Mesenchymal stem cell (in vitro differentiated cells and primary cell): ENCODE measurements around the gene SORL1.

Experiments used
- DNase-seq: peaks from one replicate; pipeline ENCODE4 v3.0.0-alpha.2; 2013
- H2AFZ ChIP-seq: one replicate; pipeline ENCODE4 v1.6.1; 2013; ENCODE audit warnings: low read depth, mild to moderate bottlenecking, control low read depth, inconsistent platforms, low read length, moderate library complexity
- H2AK5ac ChIP-seq: 2 replicates; pipeline ENCODE4 v1.6.1; 2013; ENCODE audit warnings: low read length, moderate library complexity, mild to moderate bottlenecking, inconsistent platforms; ENCODE audit not compliant: severe bottlenecking
- H2BK120ac ChIP-seq: one replicate; pipeline ENCODE4 v1.6.1; 2013; ENCODE audit warnings: low read depth, mild to moderate bottlenecking, inconsistent platforms, low read length, moderate library complexity
- H2BK12ac ChIP-seq, 2 experiments: one replicate each; pipeline ENCODE4 v1.6.1; 2013; ENCODE audit warnings: inconsistent platforms in 2 of 2, low read length in 2 of 2, mild to moderate bottlenecking in 2 of 2, moderate library complexity in 2 of 2, control low read depth in 1 of 2
- H2BK15ac ChIP-seq: one replicate; pipeline ENCODE4 v1.6.1; 2013; ENCODE audit warnings: mild to moderate bottlenecking, low read depth, inconsistent platforms; ENCODE audit not compliant: poor library complexity, severe bottlenecking
- H2BK5ac ChIP-seq: 2 replicates; pipeline ENCODE4 v1.6.1; 2013; ENCODE audit warnings: low read depth, mild to moderate bottlenecking, low read length, control low read depth, inconsistent platforms; ENCODE audit not compliant: poor library complexity, severe bottlenecking
- H3K14ac ChIP-seq, 2 experiments: one replicate each; pipeline ENCODE4 v1.6.1; 2013; ENCODE audit warnings: inconsistent platforms in 2 of 2, low read length in 2 of 2, control low read depth in 1 of 2, mild to moderate bottlenecking in 1 of 2, moderate library complexity in 1 of 2
- H3K18ac ChIP-seq, 2 experiments: one replicate each; pipeline ENCODE4 v1.6.1; 2013; ENCODE audit warnings: inconsistent platforms in 2 of 2, low read length in 2 of 2, control low read depth in 1 of 2, low read depth in 1 of 2, mild to moderate bottlenecking in 1 of 2
- H3K23ac ChIP-seq, 2 experiments: one replicate each; pipeline ENCODE4 v1.6.1; 2013; ENCODE audit warnings: inconsistent platforms in 2 of 2, low read length in 2 of 2, mild to moderate bottlenecking in 2 of 2, moderate library complexity in 2 of 2, control low read depth in 1 of 2
- H3K27ac ChIP-seq: 2 replicates; pipeline ENCODE4 v1.5.1; 2013; ENCODE audit warnings: mild to moderate bottlenecking, moderate library complexity, low read length, control low read depth, inconsistent platforms; ENCODE audit not compliant: poor library complexity, severe bottlenecking
- H3K27me3 ChIP-seq, 2 experiments: 2 replicates each; pipeline versions ENCODE4 v1.6.1 to v1.7.0; 2013; ENCODE audit warnings: low read length in 2 of 2, mild to moderate bottlenecking in 2 of 2, moderate library complexity in 2 of 2, control low read depth in 1 of 2, inconsistent platforms in 1 of 2; ENCODE audit not compliant: control insufficient read depth in 1 of 2, insufficient read depth in 1 of 2
- H3K36me3 ChIP-seq, 2 experiments: 2 replicates each; pipeline versions ENCODE4 v1.6.1 to v1.7.0; 2013; ENCODE audit warnings: low read length in 2 of 2, control low read depth in 1 of 2, inconsistent platforms in 1 of 2, low read depth in 1 of 2, mild to moderate bottlenecking in 1 of 2; ENCODE audit not compliant: insufficient read depth in 2 of 2, control insufficient read depth in 1 of 2
- H3K4ac ChIP-seq, 2 experiments: one replicate each; pipeline ENCODE4 v1.6.1; 2013; ENCODE audit warnings: inconsistent platforms in 2 of 2, low read length in 2 of 2, mild to moderate bottlenecking in 2 of 2, moderate library complexity in 2 of 2, control low read depth in 1 of 2, low read depth in 1 of 2
- H3K4me1 ChIP-seq: 2 replicates; pipeline ENCODE4 v1.6.1; 2013; ENCODE audit warnings: low read depth, low read length, control low read depth; ENCODE audit not compliant: control insufficient read depth, insufficient read depth
- H3K4me2 ChIP-seq: 2 replicates; pipeline ENCODE4 v1.6.1; 2013; ENCODE audit warnings: low read length, mild to moderate bottlenecking, inconsistent platforms; ENCODE audit not compliant: poor library complexity, severe bottlenecking
- H3K4me3 ChIP-seq, 2 experiments: 2 replicates each; pipeline versions ENCODE4 v1.5.1 to v1.7.0; 2013; ENCODE audit warnings: low read length in 2 of 2, mild to moderate bottlenecking in 2 of 2, control low read depth in 1 of 2, low read depth in 1 of 2; ENCODE audit not compliant: insufficient read depth in 1 of 2
- H3K79me1 ChIP-seq: replicated peaks from 2 replicates; pipeline ENCODE4 v1.6.1; 2013; ENCODE audit warnings: mild to moderate bottlenecking, control low read depth, low read length, inconsistent platforms; ENCODE audit not compliant: poor library complexity, severe bottlenecking
- H3K9ac ChIP-seq: 2 replicates; pipeline ENCODE4 v1.7.0; 2013; ENCODE audit warnings: mild to moderate bottlenecking, low read length, moderate library complexity
- H3K9me3 ChIP-seq: 2 replicates; pipeline ENCODE4 v1.7.0; 2013; ENCODE audit warnings: mild to moderate bottlenecking, low read length; ENCODE audit not compliant: control insufficient read depth
- H4K8ac ChIP-seq: one replicate; pipeline ENCODE4 v1.6.1; 2013; ENCODE audit warnings: inconsistent platforms, mild to moderate bottlenecking, low read length, moderate library complexity
- H4K91ac ChIP-seq: one replicate; pipeline ENCODE4 v1.6.1; 2013; ENCODE audit warnings: mild to moderate bottlenecking, low read length, inconsistent platforms
- WGBS: methylation state at CpG from one replicate; pipeline ENCODE4 v1.1.7; 2013; ENCODE audit warnings: mixed read lengths; 5-methylcytosine and 5-hydroxymethylcytosine counted together

The SORL1 gene

GRCh38 chr11:121446752-121447156 lies 5.4 kb upstream of the SORL1 start:
- H2BK5ac ChIP-seq = no peak overlapping the region

GRCh38 chr11:121448011-121448410 lies 4.1 kb upstream of the SORL1 start:
- no peak overlapping the region for H4K91ac ChIP-seq
- no peak overlapping the region for H2BK120ac ChIP-seq
- no peak overlapping the region for H4K8ac ChIP-seq
- H2AK5ac ChIP-seq = no peak overlapping the region
- peaks cover 11% of the 10 kb centered on the region for H3K4me1 ChIP-seq
- no peak overlapping the region for H2BK5ac ChIP-seq
- no peak overlapping the region for H3K27ac ChIP-seq
- no peak overlapping the region for H2BK15ac ChIP-seq
- WGBS = 97% methylated on average over 2 of the region's 4 CpGs
- H3K36me3 ChIP-seq = no peaks in the 10 kb centered on the region
- DNase-seq = no peak
- peaks cover 26 to 58% of the 10 kb centered on the region in 2 experiments for H3K27me3 ChIP-seq
- H3K4me2 ChIP-seq = no peak overlapping the region
- no peak overlapping the region for H3K4ac ChIP-seq
- H3K14ac ChIP-seq = no peak overlapping the region
- no peaks in the 10 kb centered on the region for H3K79me1 ChIP-seq
- no peaks in the 10 kb centered on the region for H3K9me3 ChIP-seq
- no peak overlapping the region for H3K4me3 ChIP-seq
- no peak overlapping the region for H3K9ac ChIP-seq
- no peak overlapping the region for H2AFZ ChIP-seq
- H3K18ac ChIP-seq = no peak overlapping the region
- H3K23ac ChIP-seq = no peak overlapping the region
- no peak overlapping the region for H2BK12ac ChIP-seq

More at GRCh38 chr11:121446752-121447156, 5.4 kb upstream of the SORL1 start:
- H2BK12ac ChIP-seq = no peak overlapping the region
- no peak overlapping the region for H4K91ac ChIP-seq
- H3K27me3 ChIP-seq = peaks cover 18 to 55% of the 10 kb centered on the region in 2 experiments
- 46% methylated on average over 4 of the region's 4 CpGs for WGBS
- no peak overlapping the region for H3K4me3 ChIP-seq
- no peak overlapping the region for H3K4me2 ChIP-seq
- H3K4ac ChIP-seq = no peak overlapping the region
- H3K4me1 ChIP-seq = peaks cover 2% of the 10 kb centered on the region
- no peaks in the 10 kb centered on the region for H3K79me1 ChIP-seq
- H3K27ac ChIP-seq = no peak overlapping the region
- no peak overlapping the region for H3K23ac ChIP-seq
- H3K18ac ChIP-seq = no peak overlapping the region
- H3K36me3 ChIP-seq = no peaks in the 10 kb centered on the region
- no peak overlapping the region for H2BK120ac ChIP-seq
- DNase-seq = peak; percentile 10
- no peak overlapping the region for H2AK5ac ChIP-seq
- H2AFZ ChIP-seq = no peak overlapping the region
- no peak overlapping the region for H3K14ac ChIP-seq
- no peaks in the 10 kb centered on the region for H3K9me3 ChIP-seq
- H3K9ac ChIP-seq = no peak overlapping the region
- no peak overlapping the region for H4K8ac ChIP-seq
- H2BK15ac ChIP-seq = no peak overlapping the region

- Histone ChIP-seq H3K4me3 (no peak overlapping the region), H3K36me3 (no peaks in the 10 kb centered on the region), H2AK5ac (no peak overlapping the region), H2AFZ (no peak overlapping the region), H3K9ac (no peak overlapping the region), H3K14ac (no peak overlapping the region), H3K9me3 (no peaks in the 10 kb centered on the region), H3K27ac (no peak overlapping the region), H3K4ac (no peak overlapping the region), H3K18ac (no peak overlapping the region), H2BK15ac (no peak overlapping the region), H3K23ac (no peak overlapping the region), H4K8ac (no peak overlapping the region), H3K4me2 (no peak overlapping the region), H3K27me3 (peaks cover 31 to 58% of the 10 kb centered on the region in 2 experiments), H2BK5ac (no peak overlapping the region), H2BK12ac (no peak overlapping the region), H4K91ac (no peak overlapping the region), H3K79me1 (no peaks in the 10 kb centered on the region), H2BK120ac (no peak overlapping the region), H3K4me1 (peaks cover 11% of the 10 kb centered on the region)
- no peak for DNase-seq
- 75% methylated on average over 3 of the region's 3 CpGs for WGBS
Measured at GRCh38 chr11:121448431-121448941, 3.6 kb upstream of the SORL1 start.

GRCh38 chr11:121449123-121449522 lies 3.0 kb upstream of the SORL1 start:
- H2AFZ ChIP-seq = no peak overlapping the region
- H3K79me1 ChIP-seq = no peaks in the 10 kb centered on the region
- no peak overlapping the region for H3K18ac ChIP-seq
- H3K4ac ChIP-seq = no peak overlapping the region
- H3K4me1 ChIP-seq = peaks cover 11% of the 10 kb centered on the region
- peaks cover 37 to 58% of the 10 kb centered on the region in 2 experiments for H3K27me3 ChIP-seq
- no peak overlapping the region for H2AK5ac ChIP-seq
- H2BK15ac ChIP-seq = no peak overlapping the region
- no peak overlapping the region for H4K8ac ChIP-seq
- no peak overlapping the region for H3K23ac ChIP-seq
- no peak overlapping the region for H3K4me3 ChIP-seq
- H3K36me3 ChIP-seq = no peaks in the 10 kb centered on the region
- no peak overlapping the region for H4K91ac ChIP-seq
- H3K9ac ChIP-seq = no peak overlapping the region
- H2BK120ac ChIP-seq = no peak overlapping the region
- H3K14ac ChIP-seq = no peak overlapping the region
- H3K27ac ChIP-seq = no peak overlapping the region
- no peak overlapping the region for H3K4me2 ChIP-seq
- no peak for DNase-seq
- no peaks in the 10 kb centered on the region for H3K9me3 ChIP-seq
- H2BK12ac ChIP-seq = no peak overlapping the region
- no peak overlapping the region for H2BK5ac ChIP-seq
- 100% methylated on average over 4 of the region's 4 CpGs for WGBS
